ENCODE measurements around the gene SPATS2L.

DNA sequence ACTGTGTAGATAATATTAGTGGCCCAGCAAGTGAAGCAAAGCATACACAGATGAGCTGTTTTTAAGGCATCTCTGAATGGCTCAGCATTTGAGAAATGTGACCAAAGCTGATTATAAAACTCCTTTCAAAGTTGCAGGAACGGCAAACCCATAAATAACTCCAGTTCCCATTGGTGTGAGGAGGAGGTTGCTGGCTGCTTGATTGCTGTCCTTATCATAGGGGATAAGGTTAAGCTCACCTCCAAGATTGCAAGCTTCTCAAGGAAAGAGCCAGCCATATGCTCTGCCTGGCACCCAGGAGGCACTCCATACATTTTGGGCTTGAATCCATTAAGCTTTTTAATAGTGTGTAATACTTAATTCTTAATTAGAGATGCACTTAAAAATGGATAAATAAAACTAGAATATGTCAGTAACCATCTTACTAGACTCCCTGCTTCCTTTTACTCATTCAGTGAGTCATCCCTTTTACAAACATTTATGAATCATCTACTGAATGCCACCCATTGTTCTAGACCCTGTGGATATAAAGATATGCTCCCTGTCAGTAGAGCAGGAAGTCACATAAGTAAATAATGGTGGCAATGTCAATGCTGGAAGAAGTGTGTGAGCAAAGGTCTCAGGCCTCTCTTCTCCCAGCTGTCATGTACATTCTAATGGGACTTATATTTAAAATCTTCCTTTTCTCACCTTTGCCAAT, 99.3 kb downstream of the SPATS2L start:
- TF ChIP-seq, protein P1, sequence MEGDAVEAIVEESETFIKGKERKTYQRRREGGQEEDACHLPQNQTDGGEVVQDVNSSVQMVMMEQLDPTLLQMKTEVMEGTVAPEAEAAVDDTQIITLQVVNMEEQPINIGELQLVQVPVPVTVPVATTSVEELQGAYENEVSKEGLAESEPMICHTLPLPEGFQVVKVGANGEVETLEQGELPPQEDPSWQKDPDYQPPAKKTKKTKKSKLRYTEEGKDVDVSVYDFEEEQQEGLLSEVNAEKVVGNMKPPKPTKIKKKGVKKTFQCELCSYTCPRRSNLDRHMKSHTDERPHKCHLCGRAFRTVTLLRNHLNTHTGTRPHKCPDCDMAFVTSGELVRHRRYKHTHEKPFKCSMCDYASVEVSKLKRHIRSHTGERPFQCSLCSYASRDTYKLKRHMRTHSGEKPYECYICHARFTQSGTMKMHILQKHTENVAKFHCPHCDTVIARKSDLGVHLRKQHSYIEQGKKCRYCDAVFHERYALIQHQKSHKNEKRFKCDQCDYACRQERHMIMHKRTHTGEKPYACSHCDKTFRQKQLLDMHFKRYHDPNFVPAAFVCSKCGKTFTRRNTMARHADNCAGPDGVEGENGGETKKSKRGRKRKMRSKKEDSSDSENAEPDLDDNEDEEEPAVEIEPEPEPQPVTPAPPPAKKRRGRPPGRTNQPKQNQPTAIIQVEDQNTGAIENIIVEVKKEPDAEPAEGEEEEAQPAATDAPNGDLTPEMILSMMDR (IDR thresholded peaks at IDR 0.05), result no peak
- TF ChIP-seq POLR2A (IDR thresholded peaks at IDR 0.05), result no peak

All from adrenal gland (tissue), 5 donors.